ENCODE measurements around the gene VWF.

DNA sequence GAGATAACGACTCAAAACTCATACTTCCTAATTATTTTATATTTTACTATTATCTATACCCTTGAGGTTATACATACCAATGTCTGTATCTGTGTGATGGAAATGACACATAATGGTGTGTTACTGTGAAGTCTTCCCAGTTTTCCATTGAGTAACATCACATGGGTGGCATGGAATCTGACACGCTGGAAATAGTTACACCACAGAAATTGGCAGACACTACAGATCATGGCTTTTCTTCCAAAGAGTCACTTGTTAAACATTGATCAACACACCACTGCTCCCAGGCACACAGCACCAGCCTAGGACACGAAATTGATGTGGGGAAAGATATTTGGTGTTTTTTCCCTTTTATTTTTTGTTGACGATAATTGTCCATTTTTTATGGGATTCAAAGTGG lies 33.0 kb upstream of the VWF start:
- TF ChIP-seq, protein P1, sequence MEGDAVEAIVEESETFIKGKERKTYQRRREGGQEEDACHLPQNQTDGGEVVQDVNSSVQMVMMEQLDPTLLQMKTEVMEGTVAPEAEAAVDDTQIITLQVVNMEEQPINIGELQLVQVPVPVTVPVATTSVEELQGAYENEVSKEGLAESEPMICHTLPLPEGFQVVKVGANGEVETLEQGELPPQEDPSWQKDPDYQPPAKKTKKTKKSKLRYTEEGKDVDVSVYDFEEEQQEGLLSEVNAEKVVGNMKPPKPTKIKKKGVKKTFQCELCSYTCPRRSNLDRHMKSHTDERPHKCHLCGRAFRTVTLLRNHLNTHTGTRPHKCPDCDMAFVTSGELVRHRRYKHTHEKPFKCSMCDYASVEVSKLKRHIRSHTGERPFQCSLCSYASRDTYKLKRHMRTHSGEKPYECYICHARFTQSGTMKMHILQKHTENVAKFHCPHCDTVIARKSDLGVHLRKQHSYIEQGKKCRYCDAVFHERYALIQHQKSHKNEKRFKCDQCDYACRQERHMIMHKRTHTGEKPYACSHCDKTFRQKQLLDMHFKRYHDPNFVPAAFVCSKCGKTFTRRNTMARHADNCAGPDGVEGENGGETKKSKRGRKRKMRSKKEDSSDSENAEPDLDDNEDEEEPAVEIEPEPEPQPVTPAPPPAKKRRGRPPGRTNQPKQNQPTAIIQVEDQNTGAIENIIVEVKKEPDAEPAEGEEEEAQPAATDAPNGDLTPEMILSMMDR (conservative IDR thresholded peaks at IDR 0.05; ENCODE audit: low read depth, low read length), result no peak
- no peak for TF ChIP-seq EZH2phosphoT487 (IDR thresholded peaks at IDR 0.05; ENCODE audit: borderline replicate concordance, low read length)

Measured in PC-3 (cell line).